Ishikawa (cell line): ENCODE measurements around the gene IL12RB1.

ENCODE experiments used
- EP300 ChIP-seq: IDR thresholded peaks from 2 replicates; pipeline ENCODE4 v1.6.1; 2012; ENCODE audit warnings: borderline replicate concordance
- FOXM1 ChIP-seq: IDR thresholded peaks from 2 replicates; pipeline ENCODE4 v1.6.1; 2012; ENCODE audit warnings: low read depth, borderline replicate concordance
- MAX ChIP-seq: IDR thresholded peaks from 2 replicates; pipeline ENCODE4 v1.6.1; 2012
- NFIC ChIP-seq: IDR thresholded peaks from 2 replicates; pipeline ENCODE4 v1.6.1; 2012
- RAD21 ChIP-seq: IDR thresholded peaks from 2 replicates; pipeline ENCODE4 v1.6.1; 2012; ENCODE audit warnings: low read depth
- REST ChIP-seq: IDR thresholded peaks from 2 replicates; pipeline ENCODE4 v1.6.1; 2012; ENCODE audit warnings: low read depth, mild to moderate bottlenecking
- TEAD4 ChIP-seq: IDR thresholded peaks from 2 replicates; pipeline ENCODE4 v1.6.1; 2012
- USF1 ChIP-seq: IDR thresholded peaks from 2 replicates; pipeline ENCODE4 v1.6.1; 2012
- ZBTB7A ChIP-seq: IDR thresholded peaks from 2 replicates; pipeline ENCODE4 v1.6.1; 2012; ENCODE audit warnings: low read depth

GRCh38 chr19:18121166-18121565, 34.4 kb upstream of the IL12RB1 start:
- no peak for TF ChIP-seq ZBTB7A
- no peak for TF ChIP-seq NFIC
- no peak for TF ChIP-seq MAX
- TF ChIP-seq RAD21, result no peak
- TF ChIP-seq REST, result no peak
- TF ChIP-seq EP300, result no peak
- no peak for TF ChIP-seq USF1
- TF ChIP-seq FOXM1, result no peak
- no peak for TF ChIP-seq TEAD4
